ENCODE data around the gene BICC1.

Gene BICC1

DNA sequence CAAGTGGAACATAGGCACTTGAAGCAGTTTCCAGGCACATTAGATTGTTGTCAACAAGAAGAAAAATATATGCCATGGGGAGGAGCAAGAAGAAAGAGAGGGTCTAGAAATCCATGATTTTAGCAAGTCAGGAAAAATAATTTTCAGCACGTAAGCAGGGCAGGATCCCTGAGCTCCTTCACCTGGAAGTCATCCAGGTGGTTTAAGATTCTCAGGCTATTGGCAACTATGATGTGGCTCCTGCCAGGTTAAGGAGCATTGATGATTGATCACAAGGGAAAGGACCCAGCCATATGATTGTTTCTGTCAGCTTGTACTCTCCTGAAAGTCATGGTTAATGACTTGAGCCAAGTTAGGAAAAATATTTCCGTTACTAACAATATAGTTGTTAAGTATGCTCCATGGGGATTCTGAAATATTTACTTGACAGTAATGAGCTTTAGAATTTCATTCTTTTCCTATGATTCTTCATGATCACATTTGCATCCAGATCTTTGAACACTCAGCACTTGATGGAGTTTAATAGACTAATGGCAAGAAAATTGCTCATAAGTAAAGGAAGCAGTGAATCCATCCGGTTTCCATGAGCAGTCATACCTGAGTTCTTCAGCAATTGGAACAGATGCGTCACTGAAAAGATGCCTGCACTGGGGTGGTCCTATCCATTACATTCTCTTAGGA is 209.1 kb downstream of the BICC1 start:
- Histone ChIP-seq H3K9ac (ENCODE audit: low read length) (no peak overlapping the region), H3K4me2 (ENCODE audit: low read length) (no peak overlapping the region), H4K20me1 (ENCODE audit: insufficient read depth, low read length) (no peaks in the 10 kb centered on the region), H3K9me2 (ENCODE audit: low read depth, low read length) (no peaks in the 10 kb centered on the region), H3K27ac (ENCODE audit: low read depth, low read length, poor library complexity, severe bottlenecking) (no peak overlapping the region), H3K27me3 (ENCODE audit: insufficient read depth, low read length) (no peaks in the 10 kb centered on the region), H3K36me3 (ENCODE audit: insufficient read depth, low read length) (no peaks in the 10 kb centered on the region), H3K9me3 (ENCODE audit: low read length) (no peaks in the 10 kb centered on the region), H3K79me2 (ENCODE audit: insufficient read depth, low read length) (no peaks in the 10 kb centered on the region), H3F3A (ENCODE audit: insufficient read depth, low read length) (no peaks in the 10 kb centered on the region), H3K4me1 (ENCODE audit: insufficient read depth, low read length, severe bottlenecking) (no peaks in the 10 kb centered on the region), H3K4me3 (ENCODE audit: low read depth, low read length, poor library complexity, severe bottlenecking) (no peak overlapping the region), H2AFZ (ENCODE audit: low read length) (no peak overlapping the region)
- TF ChIP-seq CTCF (IDR thresholded peaks at IDR 0.05; ENCODE audit: low read length) (no peak), EZH2 (IDR thresholded peaks at IDR 0.05; ENCODE audit: borderline replicate concordance, low read length) (no peak)

GRCh38 chr10:58723186-58723585 is 210.5 kb downstream of the BICC1 start:
- Histone ChIP-seq H3K36me3 (ENCODE audit: insufficient read depth, low read length) (no peaks in the 10 kb centered on the region), H3K4me1 (ENCODE audit: insufficient read depth, low read length, severe bottlenecking) (no peaks in the 10 kb centered on the region), H2AFZ (ENCODE audit: low read length) (no peak overlapping the region), H3K9me2 (ENCODE audit: low read depth, low read length) (no peaks in the 10 kb centered on the region), H3K79me2 (ENCODE audit: insufficient read depth, low read length) (no peaks in the 10 kb centered on the region), H3K9me3 (ENCODE audit: low read length) (no peaks in the 10 kb centered on the region), H3K9ac (ENCODE audit: low read length) (no peak overlapping the region), H3K4me3 (ENCODE audit: low read depth, low read length, poor library complexity, severe bottlenecking) (no peak overlapping the region), H4K20me1 (ENCODE audit: insufficient read depth, low read length) (no peaks in the 10 kb centered on the region), H3K27ac (ENCODE audit: low read depth, low read length, poor library complexity, severe bottlenecking) (no peak overlapping the region), H3K4me2 (ENCODE audit: low read length) (no peak overlapping the region), H3F3A (ENCODE audit: insufficient read depth, low read length) (no peaks in the 10 kb centered on the region), H3K27me3 (ENCODE audit: insufficient read depth, low read length) (no peaks in the 10 kb centered on the region)
- TF ChIP-seq EZH2 (IDR thresholded peaks at IDR 0.05; ENCODE audit: borderline replicate concordance, low read length) (no peak), CTCF (IDR thresholded peaks at IDR 0.05; ENCODE audit: low read length) (no peak)

GRCh38 chr10:58723966-58724365 is 211.3 kb downstream of the BICC1 start:
- Histone ChIP-seq H3K4me2 (ENCODE audit: low read length) (no peak overlapping the region), H3K9me2 (ENCODE audit: low read depth, low read length) (no peaks in the 10 kb centered on the region), H3F3A (ENCODE audit: insufficient read depth, low read length) (no peaks in the 10 kb centered on the region), H3K27ac (ENCODE audit: low read depth, low read length, poor library complexity, severe bottlenecking) (no peak overlapping the region), H3K9me3 (ENCODE audit: low read length) (no peaks in the 10 kb centered on the region), H3K9ac (ENCODE audit: low read length) (no peak overlapping the region), H3K27me3 (ENCODE audit: insufficient read depth, low read length) (no peaks in the 10 kb centered on the region), H3K79me2 (ENCODE audit: insufficient read depth, low read length) (no peaks in the 10 kb centered on the region), H3K4me1 (ENCODE audit: insufficient read depth, low read length, severe bottlenecking) (no peaks in the 10 kb centered on the region), H3K36me3 (ENCODE audit: insufficient read depth, low read length) (no peaks in the 10 kb centered on the region), H4K20me1 (ENCODE audit: insufficient read depth, low read length) (no peaks in the 10 kb centered on the region), H2AFZ (ENCODE audit: low read length) (no peak overlapping the region), H3K4me3 (ENCODE audit: low read depth, low read length, poor library complexity, severe bottlenecking) (no peak overlapping the region)
- no peak for TF ChIP-seq EZH2 (IDR thresholded peaks at IDR 0.05; ENCODE audit: borderline replicate concordance, low read length)
- TF ChIP-seq CTCF (IDR thresholded peaks at IDR 0.05; ENCODE audit: low read length): no peak

Data from OCI-LY1 (cell line).